Epidermal melanocyte (primary cell): ENCODE data around the gene OBP2B.
"Not testable (repeated sequence)": the region's sequence is repeated elsewhere in the genome, so short reads cannot be mapped to it uniquely, and the experiment has no call there.

Experiments used
- DNase-seq: peaks from one replicate; pipeline ENCODE4 v3.0.0; 2011; ENCODE audit warnings: low spot score; ENCODE audit not compliant: insufficient read length

The OBP2B gene

GRCh38 chr9:133208880-133209300 lies at the start of gene OBP2B:
OBP2B (minus strand) TSS chr9:133209250; CDS start chr9:133209199, 51 bp downstream.
- not testable (repeated sequence) for DNase-seq

GRCh38 chr9:133258061-133259015 lies 49.3 kb upstream of the OBP2B start:
- no peak for DNase-seq

GRCh38 chr9:133257465-133257956 lies 48.5 kb upstream of the OBP2B start:
- DNase-seq, result no peak

GRCh38 chr9:133256686-133257091 lies 47.6 kb upstream of the OBP2B start:
- DNase-seq, result no peak

- DNase-seq, result no peak
Observed at GRCh38 chr9:133256136-133256461, 47.0 kb upstream of the OBP2B start.

- DNase-seq, result no peak
Observed at GRCh38 chr9:133255371-133256135, 46.5 kb upstream of the OBP2B start.

GRCh38 chr9:133254471-133254870 lies 45.4 kb upstream of the OBP2B start:
- DNase-seq, result no peak

GRCh38 chr9:133253268-133253667 lies 44.2 kb upstream of the OBP2B start:
- DNase-seq, result no peak

- no peak for DNase-seq
Observed at GRCh38 chr9:133252301-133253020, 43.4 kb upstream of the OBP2B start.

- no peak for DNase-seq
Observed at GRCh38 chr9:133251773-133252172, 42.7 kb upstream of the OBP2B start.

GRCh38 chr9:133251221-133251620 lies 42.2 kb upstream of the OBP2B start:
- DNase-seq, result not testable (repeated sequence)

GRCh38 chr9:133250741-133251170 lies 41.7 kb upstream of the OBP2B start:
- no peak for DNase-seq

GRCh38 chr9:133249337-133249736 lies 40.3 kb upstream of the OBP2B start:
- DNase-seq, result no peak

- DNase-seq, result no peak
Observed at GRCh38 chr9:133248726-133249295, 39.8 kb upstream of the OBP2B start.

GRCh38 chr9:133247632-133248031 lies 38.6 kb upstream of the OBP2B start:
- DNase-seq, result no peak

GRCh38 chr9:133246991-133247390 lies 37.9 kb upstream of the OBP2B start:
- no peak for DNase-seq

GRCh38 chr9:133246562-133246961 lies 37.5 kb upstream of the OBP2B start:
- DNase-seq, result no peak

- DNase-seq, result no peak
Observed at GRCh38 chr9:133242991-133243390, 33.9 kb upstream of the OBP2B start.

- DNase-seq, result no peak
Observed at GRCh38 chr9:133242241-133242640, 33.2 kb upstream of the OBP2B start.

- DNase-seq, result no peak
Observed at GRCh38 chr9:133239533-133240090, 30.6 kb upstream of the OBP2B start.
